Neural progenitor cell (in vitro differentiated cells): ENCODE data around the gene POU2AF2.

Experiments used
- EZH2 ChIP-seq: fragments of 200-600 bp; sonication (generic); IDR thresholded peaks from 2 replicates; pipeline ENCODE4 v1.6.1; 2017; ENCODE audit warnings: antibody characterized with exemption, mild to moderate bottlenecking, moderate library complexity
- EZH2phosphoT487 ChIP-seq: fragments of 200-600 bp; sonication (generic); IDR thresholded peaks from 2 replicates; pipeline ENCODE4 v1.6.1; 2017; ENCODE audit warnings: antibody characterized with exemption
- TF ChIP-seq, protein P1 (sequence below): fragments of 200-600 bp; sonication (generic); IDR thresholded peaks from 2 replicates; pipeline ENCODE4 v1.5.1; 2017; ENCODE audit warnings: antibody characterized with exemption, mild to moderate bottlenecking

DNA sequence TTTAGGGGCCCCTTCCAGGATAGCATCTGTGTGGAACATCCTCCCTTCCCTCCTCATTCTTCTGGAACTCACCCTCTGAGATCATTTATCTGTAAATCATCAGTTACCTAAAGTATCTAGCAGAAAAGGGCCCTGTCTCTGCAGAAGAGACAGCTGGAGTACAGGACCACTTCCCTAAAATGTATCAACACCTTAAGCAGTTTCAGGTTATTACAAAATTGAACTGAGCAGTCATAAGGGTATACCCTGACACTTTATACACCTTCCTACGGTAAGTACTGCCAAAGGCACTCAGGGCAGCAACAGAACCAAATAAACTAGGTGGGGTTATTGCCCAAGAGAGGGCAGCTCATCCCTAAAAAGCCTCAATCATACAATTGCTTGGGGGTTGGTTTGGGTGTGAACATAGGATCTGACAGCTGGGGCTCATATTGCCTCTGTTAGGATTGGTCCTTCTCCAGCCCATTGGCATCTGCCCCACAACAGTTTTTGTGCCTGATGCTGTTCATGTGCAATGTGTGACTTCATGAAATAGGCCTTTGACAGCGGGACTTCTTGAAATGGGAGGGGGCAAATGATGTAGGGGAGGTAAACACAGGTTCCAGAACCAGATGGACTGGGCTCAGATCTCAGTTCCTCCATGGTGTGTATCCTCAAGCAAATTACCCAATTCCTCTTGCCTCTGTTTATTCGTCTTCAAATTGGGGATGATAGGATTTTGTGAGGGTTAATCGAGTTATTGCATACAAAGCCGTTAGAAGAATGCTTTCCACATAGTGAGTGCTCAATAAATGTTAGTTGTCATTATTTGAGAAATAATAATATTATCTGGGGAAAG lies 55.7 kb downstream of the POU2AF2 start:
- TF ChIP-seq, protein P1, sequence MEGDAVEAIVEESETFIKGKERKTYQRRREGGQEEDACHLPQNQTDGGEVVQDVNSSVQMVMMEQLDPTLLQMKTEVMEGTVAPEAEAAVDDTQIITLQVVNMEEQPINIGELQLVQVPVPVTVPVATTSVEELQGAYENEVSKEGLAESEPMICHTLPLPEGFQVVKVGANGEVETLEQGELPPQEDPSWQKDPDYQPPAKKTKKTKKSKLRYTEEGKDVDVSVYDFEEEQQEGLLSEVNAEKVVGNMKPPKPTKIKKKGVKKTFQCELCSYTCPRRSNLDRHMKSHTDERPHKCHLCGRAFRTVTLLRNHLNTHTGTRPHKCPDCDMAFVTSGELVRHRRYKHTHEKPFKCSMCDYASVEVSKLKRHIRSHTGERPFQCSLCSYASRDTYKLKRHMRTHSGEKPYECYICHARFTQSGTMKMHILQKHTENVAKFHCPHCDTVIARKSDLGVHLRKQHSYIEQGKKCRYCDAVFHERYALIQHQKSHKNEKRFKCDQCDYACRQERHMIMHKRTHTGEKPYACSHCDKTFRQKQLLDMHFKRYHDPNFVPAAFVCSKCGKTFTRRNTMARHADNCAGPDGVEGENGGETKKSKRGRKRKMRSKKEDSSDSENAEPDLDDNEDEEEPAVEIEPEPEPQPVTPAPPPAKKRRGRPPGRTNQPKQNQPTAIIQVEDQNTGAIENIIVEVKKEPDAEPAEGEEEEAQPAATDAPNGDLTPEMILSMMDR = no peak
- no peak for TF ChIP-seq EZH2
- no peak for TF ChIP-seq EZH2phosphoT487
